Inferior parietal cortex (tissue), 1 donor: ENCODE results near the gene LRRC4B.
"Not testable (repeated sequence)": the region's sequence is repeated elsewhere in the genome, so short reads cannot be mapped to it uniquely, and the experiment has no call there.

Source experiments
- DNase-seq: peaks from one replicate; pipeline ENCODE4 v3.0.0-alpha.2; 2016; ENCODE audit errors: extremely low spot score

LRRC4B gene

DNA sequence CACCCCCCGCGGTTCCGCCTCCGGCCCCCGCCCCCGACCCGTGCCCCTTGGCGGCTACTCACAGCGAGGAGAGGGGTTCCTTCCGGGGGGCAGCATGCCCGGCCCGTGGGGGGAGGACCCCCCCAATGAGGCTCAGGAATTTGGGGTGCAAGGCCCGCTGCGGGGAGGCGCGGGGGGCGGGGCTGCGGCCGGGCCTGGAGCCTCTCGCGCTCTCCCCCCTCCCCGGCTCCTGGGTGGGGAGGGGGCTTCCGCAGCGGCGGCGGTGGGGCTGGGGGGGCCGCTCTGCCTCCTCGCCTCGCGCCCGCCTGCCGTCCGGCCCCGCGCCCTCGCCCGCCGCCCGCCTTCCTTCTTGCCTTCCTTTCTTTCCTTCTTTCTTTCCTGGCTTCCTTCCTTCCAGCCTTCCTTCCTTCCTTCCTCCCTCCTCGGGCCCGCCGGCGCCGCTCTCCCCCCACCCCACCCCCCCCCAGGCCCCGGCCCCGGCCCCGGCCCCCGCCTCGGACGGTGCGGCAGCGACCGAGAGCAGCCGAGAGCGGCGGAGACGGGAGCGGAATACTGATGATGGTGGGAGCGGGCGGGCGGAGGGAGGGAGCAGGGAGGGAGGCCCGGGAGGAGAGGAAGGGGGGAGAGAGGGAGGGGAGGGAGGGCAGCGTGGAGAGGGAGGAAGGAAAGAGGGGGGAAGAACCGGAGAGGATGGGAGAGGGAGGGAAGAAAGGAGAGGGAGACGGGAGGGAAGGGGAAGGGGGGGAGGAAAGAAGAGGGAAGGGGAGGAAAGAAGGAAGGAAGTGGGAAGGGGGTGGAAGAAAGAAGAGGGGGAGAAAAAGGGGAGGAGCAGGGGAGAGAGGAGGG is at the start of gene LRRC4B:
Gene LRRC4B, minus strand, starts transcription at position 554 of the 846 bp plus-strand sequence. CDS start 19,597 bp downstream, outside the sequence.
- no peak for DNase-seq

DNA sequence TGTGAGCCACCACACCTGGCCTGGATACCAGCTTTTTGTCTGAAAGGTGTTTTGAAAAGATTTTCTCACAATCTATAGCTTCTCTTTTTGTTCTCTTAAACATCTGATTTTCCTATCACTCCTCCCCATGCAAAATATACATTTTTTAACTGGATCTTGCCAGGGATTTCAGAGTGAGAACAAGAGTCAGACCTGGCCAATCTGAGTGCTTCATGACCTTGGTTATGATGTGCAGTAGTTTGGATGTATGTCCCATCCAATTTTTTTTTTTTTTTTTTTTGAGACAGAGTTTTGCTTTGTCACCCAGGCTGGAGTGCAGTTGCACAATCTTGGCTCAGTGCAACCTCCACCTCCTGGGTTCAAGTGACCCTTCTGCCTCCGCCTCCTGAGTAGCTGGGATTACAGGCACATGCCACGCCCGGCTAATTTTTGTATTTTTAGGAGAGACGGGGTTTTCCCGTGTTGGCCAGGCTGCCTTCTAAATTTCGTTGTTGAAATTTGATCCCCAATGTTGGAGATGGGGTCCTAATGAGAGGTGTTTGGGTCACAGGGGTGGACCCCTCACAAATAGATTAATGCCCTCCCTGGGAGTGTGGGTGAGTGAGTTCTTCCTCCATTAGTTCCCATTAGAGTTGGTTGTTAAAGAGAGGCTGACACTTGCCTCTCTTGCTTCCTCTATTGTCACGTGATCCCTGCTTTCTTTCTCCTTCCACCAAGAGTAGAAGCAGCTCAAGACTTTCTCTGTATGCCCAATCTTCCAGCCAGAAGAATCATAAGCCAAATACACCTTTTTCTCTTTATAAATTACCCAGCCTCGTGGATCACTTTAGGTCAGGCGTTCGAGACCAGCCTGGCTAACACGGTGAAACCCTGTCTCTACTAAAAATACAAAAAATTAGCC is 44.5 kb upstream of the LRRC4B start:
- DNase-seq: not testable (repeated sequence)

DNA sequence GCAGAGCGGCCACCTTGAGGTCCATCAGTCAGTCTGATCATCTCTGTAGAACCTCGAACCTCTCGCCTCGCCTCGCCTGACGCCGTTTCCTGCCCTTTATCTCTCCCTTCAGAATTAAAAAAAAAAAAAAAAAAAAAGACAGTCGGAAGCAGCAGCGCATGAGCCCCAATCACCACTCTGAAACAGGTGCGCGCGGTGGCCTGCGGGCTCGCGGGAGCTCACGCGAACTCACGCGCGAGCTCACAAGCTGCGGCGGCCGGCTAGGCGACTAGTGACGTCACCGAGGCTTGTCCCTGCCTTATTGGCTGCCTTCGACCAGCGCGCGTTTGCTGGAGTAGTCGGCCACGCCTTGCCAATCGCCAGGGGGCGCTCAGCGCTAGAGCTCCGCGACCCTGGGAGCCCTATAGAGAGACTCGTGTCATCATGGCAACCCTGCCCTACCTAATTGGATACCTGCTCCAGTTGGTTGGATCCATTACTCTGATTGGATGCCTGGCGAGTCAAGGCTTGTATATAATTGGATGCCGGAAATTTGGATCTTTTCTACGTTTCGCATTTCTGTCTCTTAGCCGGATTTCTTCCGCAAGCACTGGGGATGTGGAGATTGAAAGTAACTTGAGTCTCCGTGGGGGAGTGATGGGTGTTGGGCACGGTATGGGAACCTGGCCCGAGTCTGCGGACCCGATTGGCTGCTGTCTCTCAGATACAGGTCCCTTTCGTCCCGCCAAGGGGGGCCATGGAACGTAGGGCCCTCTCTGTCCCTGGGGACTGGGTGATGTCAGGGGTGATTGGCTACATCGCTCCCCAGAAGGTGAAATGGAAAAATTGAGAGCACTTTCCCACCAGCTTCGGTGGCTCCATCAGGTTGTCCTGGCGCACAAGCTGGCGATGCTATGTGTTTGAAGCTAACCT is 39.9 kb upstream of the LRRC4B start:
- peak; percentile 97 for DNase-seq

GRCh38 chr19:50607388-50607787 is 39.2 kb upstream of the LRRC4B start:
- DNase-seq: no peak

- DNase-seq: not testable (repeated sequence)
Observed at GRCh38 chr19:50606059-50606836, 38.0 kb upstream of the LRRC4B start.

DNA sequence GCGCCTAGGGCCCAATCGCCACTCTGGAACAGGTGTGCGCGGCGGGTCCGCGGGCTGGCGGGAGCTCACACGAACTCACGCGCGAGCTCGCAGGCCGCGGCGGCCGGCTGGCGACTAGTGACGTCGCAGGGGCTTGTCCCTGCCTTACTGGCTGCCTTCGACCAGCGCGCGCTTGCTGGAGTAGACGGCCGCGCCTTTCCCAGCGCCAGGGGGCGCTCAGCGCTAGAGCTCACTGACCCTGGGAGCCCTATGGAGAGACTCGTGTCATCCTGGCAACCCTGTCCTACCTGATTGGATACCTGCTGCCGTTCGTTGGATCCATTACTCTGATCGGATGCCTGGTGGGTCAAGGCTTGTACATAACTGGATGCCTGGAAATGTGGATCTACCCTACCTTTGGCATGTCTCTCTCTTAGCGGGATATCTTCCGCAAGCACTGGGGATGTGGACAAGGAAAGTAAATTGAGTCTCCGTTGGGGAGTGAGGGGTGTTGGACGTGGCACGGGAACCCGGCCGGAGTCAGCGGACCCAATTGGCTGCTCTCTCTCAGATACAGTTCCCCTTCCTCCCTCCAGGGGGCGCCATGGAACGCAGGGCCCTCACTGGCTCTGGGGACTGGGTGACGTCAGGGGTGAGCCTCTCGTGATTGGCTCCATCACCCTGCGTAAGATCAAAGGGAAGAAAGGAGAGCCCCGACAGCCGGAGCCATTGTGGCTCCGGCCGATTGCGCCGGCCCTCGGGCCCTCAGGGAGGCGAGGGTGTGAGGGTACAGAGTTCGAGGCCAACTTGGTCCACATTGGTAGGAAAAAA is 36.2 kb upstream of the LRRC4B start:
- DNase-seq: not testable (repeated sequence)

- no peak for DNase-seq
Observed at GRCh38 chr19:50602935-50603334, 34.7 kb upstream of the LRRC4B start.

DNA sequence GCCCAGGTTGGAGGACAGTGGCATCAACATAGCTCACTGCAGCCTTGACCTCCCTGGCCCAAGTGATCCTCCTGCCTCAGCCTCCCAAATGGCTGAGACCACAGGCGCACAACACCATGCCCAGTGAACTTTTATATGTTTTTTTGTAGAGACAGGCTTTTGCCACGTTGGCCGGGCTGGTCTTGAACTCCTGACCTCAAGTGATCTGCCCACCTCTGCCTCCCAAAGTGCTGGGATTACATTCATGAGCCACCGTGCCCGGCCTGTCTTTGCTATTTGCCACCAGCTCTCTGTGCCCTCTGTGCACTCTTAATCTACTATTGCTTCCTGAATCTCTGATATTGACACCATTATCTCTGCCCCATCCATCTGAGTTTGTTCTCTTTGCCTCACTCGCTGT is 34.3 kb upstream of the LRRC4B start:
- no peak for DNase-seq

DNA sequence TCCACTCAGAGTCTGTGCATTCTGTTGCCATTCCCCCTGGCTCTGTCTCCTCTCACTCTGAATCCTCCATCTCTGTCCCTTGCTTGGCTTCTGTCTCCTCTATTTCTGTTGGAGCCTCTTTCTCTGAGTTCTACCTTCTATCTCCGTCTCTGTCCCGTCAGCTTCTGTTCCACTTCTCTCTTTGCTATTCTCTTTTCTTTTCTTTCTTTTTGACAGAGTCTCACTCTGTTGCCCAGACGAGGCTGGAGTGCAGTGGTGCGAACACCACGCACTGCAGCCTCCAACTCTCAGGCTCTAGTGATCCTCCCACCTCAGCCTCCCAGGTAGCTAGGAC is 33.8 kb upstream of the LRRC4B start:
- no peak for DNase-seq

GRCh38 chr19:50601407-50602088 is 33.3 kb upstream of the LRRC4B start:
- DNase-seq: no peak

- no peak for DNase-seq
Observed at GRCh38 chr19:50599427-50599826, 31.2 kb upstream of the LRRC4B start.

DNA sequence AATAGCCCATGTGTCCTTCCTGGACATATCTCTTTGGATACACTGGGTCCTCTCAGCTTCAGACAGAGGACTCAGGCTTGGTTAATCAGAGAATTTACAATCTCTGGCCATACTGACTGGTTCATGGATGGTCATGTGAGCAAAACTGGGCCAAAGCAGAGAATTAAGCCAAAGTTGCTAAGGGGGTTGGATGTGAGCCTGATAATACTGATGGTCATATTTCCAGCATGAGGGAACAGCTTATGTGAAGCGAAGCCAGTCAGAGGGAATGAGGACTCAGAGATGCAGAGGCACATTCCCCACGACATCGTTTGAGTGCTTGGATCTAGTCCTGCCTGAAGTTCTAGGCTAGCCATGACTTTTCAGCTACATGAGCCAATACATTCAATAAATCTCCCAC is 22.0 kb upstream of the LRRC4B start:
- DNase-seq: no peak

DNA sequence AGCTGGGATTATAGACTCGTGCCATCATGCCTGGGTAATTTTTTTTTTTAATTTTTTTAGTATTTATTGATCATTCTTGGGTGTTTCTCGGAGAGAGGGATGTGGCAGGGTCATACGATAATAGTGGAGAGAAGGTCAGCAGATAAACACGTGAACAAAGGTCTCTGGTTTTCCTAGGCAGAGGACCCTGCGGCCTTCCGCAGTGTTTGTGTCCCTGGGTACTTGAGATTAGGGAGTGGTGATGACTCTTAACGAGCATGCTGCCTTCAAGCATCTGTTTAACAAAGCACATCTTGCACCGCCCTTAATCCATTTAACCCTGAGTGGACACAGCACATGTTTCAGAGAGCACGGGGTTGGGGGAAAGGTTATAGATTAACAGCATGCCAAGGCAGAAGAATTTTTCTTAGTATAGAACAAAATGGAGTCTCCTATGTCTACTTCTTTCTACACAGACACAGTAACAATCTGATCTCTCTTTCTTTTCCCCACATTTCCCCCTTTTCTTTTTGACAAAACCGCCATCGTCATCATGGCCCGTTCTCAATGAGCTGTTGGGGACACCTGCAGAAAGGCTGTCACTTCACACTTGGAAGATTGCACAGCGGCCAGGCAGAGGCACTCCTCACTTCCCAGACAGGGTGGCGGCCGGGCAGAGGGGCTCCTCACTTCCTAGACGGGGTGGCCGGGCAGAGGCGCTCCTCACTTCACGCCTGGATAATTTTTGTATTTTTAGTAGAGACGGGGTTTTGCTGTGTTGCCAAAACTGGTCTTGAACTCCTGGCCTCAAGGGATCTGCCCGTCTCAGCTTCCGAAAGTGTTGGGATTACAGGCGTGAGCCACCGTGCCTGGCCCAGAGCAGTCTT is 13.8 kb upstream of the LRRC4B start:
- not testable (repeated sequence) for DNase-seq

DNA sequence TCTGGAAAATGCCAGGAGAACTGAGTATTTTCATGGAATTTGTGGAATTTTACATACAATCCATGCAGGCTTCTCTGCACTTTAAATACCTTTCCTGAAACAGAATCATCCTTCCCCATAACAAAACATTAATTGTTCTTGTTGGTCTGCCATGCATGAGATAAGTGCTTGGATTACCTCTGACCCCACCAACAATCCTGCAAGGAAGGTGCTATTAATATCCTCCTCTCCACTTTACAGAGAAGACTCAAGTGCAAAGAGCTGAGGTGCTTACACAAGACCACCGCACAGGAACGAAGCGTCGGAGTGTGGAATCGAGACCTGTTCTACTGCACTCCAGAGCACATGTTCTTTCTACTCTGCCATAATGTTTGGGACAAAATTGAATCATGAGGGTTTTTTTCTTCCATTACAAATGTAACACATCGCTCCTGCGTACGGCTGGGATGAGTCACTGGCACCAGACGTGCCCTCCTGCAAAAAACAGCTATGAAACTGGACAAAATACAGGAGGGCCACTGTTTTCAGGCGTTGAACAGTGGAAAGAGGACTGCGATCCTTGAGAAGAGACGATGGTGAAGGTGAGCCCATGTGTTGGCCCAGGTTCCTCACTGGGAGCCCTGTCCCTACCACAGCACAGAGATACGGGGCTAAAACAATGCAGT is 12.9 kb upstream of the LRRC4B start:
- DNase-seq: no peak

DNA sequence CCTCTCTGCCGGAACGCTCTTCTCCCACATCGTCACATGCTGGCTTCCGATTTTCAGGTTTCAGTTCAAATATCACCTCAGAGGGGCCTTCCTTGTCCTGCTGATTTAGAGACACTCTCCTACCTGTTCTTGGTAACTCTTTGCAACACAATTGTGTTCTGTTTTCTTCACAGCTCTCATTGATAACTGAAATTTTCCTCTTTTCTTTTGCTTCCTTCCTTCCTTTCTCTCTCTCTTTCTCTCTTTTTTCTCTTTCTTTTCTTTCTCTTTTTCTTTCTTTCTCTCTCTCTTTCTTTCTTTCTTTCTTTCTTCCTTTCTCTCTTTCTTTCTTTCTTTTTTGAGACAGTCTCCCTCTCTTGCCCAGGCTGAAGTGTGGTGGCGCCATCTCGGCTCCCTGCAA is 12.0 kb upstream of the LRRC4B start:
- DNase-seq: no peak

GRCh38 chr19:50576769-50577168 is 8.5 kb upstream of the LRRC4B start:
- DNase-seq: not testable (repeated sequence)

- DNase-seq: no peak
Observed at GRCh38 chr19:50573741-50574461, 5.7 kb upstream of the LRRC4B start.
